Measurements from ENCODE around the gene PDZRN3.

- TF ChIP-seq CTCF (IDR thresholded peaks at IDR 0.05) (no peak), POLR2A (IDR thresholded peaks at IDR 0.05) (no peak)
Measured at GRCh38 chr3:73492186-73492585, 132.6 kb downstream of the PDZRN3 start.

All from Peyer's patch (tissue), 4 donors.